ENCODE results near the gene SLC49A3. TPM values are rescaled to one million over a fixed set of nuclear protein-coding genes. Genes with fewer than 3 reads are reported as not detected.

SLC49A3 gene
- total RNA-seq, 1 experiment from 2014 or later: 0.20 TPM

DNA sequence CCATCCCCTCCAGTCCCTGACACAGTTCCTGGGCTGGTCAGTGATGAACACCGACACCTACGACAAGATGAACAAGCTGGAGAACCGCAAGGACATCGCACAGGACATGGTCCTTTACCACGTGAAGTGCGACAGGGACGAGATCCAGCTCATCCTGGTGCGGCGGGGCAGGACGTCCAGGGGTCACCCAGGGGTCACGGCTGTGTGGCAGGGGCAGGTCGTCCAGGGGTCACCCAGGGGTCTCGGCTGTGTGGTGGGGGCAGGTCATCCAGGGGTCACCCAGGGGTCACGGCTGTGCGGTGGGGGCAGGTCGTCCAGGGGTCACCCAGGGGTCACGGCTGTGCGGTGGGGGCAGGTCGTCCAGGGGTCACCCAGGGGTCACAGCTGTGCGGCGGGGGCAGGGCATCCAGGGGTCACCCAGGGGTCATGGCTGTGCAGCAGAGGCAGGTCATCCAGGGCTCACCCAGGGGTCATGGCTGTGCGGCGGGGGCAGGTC lies 31.6 kb downstream of the SLC49A3 start:
- H3K36me3 Mint-ChIP-seq (ENCODE audit: insufficient read depth, unreplicated experiment): no peaks in the 10 kb centered on the region
- H3K27me3 ChIP-seq (replicated peaks; ENCODE audit: control insufficient read depth, insufficient read depth, low read length): no peaks in the 10 kb centered on the region
- no peak overlapping the region for H3K4me3 ChIP-seq (ENCODE audit: low read depth, low read length)
- ChIA-PET CTCF (no interaction called here), POLR2A (no interaction called here)
- H3K4me1 Mint-ChIP-seq (ENCODE audit: low read depth, unreplicated experiment): no peaks in the 10 kb centered on the region
- DNase-seq: no peak
- H3K27me3 Mint-ChIP-seq (ENCODE audit: insufficient read depth, unreplicated experiment): no peaks in the 10 kb centered on the region
- intact Hi-C loops (cut with micrococcal nuclease; ENCODE audit: unreplicated experiment): no loop called here
- no peaks in the 10 kb centered on the region; the same call in 1 of the 2 replicates for H3K9me3 ChIP-seq
- H3K4me3 Mint-ChIP-seq (ENCODE audit: unreplicated experiment): no peak overlapping the region
- no peaks in the 10 kb centered on the region for H3K4me1 ChIP-seq
- BruUV-seq (replicated peaks): no TSS peak
- H3K36me3 ChIP-seq (ENCODE audit: control insufficient read depth, insufficient read depth, low read length): no peaks in the 10 kb centered on the region
- H3K9me3 Mint-ChIP-seq (ENCODE audit: unreplicated experiment): peaks cover 12% of the 10 kb centered on the region
- TF ChIP-seq, protein P1, sequence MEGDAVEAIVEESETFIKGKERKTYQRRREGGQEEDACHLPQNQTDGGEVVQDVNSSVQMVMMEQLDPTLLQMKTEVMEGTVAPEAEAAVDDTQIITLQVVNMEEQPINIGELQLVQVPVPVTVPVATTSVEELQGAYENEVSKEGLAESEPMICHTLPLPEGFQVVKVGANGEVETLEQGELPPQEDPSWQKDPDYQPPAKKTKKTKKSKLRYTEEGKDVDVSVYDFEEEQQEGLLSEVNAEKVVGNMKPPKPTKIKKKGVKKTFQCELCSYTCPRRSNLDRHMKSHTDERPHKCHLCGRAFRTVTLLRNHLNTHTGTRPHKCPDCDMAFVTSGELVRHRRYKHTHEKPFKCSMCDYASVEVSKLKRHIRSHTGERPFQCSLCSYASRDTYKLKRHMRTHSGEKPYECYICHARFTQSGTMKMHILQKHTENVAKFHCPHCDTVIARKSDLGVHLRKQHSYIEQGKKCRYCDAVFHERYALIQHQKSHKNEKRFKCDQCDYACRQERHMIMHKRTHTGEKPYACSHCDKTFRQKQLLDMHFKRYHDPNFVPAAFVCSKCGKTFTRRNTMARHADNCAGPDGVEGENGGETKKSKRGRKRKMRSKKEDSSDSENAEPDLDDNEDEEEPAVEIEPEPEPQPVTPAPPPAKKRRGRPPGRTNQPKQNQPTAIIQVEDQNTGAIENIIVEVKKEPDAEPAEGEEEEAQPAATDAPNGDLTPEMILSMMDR (IDR thresholded peaks at IDR 0.05; ENCODE audit: insufficient read depth in 1 of 2, low read depth in 1 of 2, low read length in 1 of 2, severe bottlenecking in 1 of 2, unreplicated experiment in 1 of 2): no peak
- no peak overlapping the region for H3K27ac Mint-ChIP-seq (ENCODE audit: unreplicated experiment)

DNA sequence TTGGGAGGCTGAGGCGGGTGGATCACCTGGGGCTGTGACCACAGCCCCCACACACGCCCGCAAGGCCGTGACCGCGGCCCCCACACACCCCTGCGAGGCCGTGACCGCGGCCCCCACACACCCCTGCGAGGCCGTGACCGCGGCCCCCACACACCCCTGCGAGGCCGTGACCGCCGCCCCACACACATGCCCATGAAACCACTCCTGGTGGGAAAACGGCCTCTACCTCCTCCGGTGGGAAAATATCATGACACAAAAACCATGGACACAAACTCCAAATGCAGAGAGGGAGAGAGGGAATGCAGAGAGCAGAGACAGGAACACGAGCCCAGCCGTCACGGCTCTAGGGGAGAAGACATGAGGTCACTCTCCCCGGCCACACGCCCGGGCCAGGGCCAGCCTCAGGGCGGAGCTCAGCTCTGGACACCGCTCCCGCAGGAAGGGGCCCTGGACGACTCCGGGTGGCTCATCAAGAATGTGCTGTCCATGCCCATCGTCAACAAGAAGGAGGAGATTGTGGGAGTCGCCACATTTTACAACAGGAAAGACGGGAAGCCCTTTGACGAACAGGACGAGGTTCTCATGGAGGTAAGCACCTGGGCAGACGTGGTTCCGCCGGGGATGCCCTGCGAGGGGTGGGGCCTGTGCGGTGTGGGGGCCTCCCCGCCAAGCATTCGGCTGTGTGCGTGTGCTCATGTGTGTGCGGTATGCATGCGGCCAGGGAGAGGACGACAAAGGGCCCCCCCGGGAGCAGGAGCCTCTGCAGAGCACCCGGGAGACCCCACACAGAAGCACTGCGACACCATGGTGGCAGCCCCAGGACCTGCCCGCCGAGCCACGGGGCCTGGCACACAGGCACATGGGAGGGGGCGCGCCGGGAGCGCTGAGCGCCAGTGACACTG lies 32.3 kb downstream of the SLC49A3 start:
- BruUV-seq (replicated peaks): no TSS peak
- no peak for DNase-seq
- Histone ChIP-seq H3K9me3 (no peaks in the 10 kb centered on the region; the same call in 1 of the 2 replicates), H3K4me3 (ENCODE audit: low read depth, low read length) (no peak overlapping the region), H3K36me3 (ENCODE audit: control insufficient read depth, insufficient read depth, low read length) (no peaks in the 10 kb centered on the region), H3K27me3 (replicated peaks; ENCODE audit: control insufficient read depth, insufficient read depth, low read length) (no peaks in the 10 kb centered on the region), H3K4me1 (no peaks in the 10 kb centered on the region)
- no peaks in the 10 kb centered on the region for H3K4me1 Mint-ChIP-seq (ENCODE audit: low read depth, unreplicated experiment)
- intact Hi-C loops (cut with micrococcal nuclease; ENCODE audit: unreplicated experiment): no loop called here
- no peaks in the 10 kb centered on the region for H3K27me3 Mint-ChIP-seq (ENCODE audit: insufficient read depth, unreplicated experiment)
- ChIA-PET POLR2A (no interaction called here), CTCF (no interaction called here)
- no peak overlapping the region for H3K4me3 Mint-ChIP-seq (ENCODE audit: unreplicated experiment)
- no peaks in the 10 kb centered on the region for H3K36me3 Mint-ChIP-seq (ENCODE audit: insufficient read depth, unreplicated experiment)
- TF ChIP-seq, protein P1 (IDR thresholded peaks at IDR 0.05; ENCODE audit: insufficient read depth in 1 of 2, low read depth in 1 of 2, low read length in 1 of 2, severe bottlenecking in 1 of 2, unreplicated experiment in 1 of 2): no peak
- H3K27ac Mint-ChIP-seq (ENCODE audit: unreplicated experiment): no peak overlapping the region
- H3K9me3 Mint-ChIP-seq (ENCODE audit: unreplicated experiment): peaks cover 12% of the 10 kb centered on the region

DNA sequence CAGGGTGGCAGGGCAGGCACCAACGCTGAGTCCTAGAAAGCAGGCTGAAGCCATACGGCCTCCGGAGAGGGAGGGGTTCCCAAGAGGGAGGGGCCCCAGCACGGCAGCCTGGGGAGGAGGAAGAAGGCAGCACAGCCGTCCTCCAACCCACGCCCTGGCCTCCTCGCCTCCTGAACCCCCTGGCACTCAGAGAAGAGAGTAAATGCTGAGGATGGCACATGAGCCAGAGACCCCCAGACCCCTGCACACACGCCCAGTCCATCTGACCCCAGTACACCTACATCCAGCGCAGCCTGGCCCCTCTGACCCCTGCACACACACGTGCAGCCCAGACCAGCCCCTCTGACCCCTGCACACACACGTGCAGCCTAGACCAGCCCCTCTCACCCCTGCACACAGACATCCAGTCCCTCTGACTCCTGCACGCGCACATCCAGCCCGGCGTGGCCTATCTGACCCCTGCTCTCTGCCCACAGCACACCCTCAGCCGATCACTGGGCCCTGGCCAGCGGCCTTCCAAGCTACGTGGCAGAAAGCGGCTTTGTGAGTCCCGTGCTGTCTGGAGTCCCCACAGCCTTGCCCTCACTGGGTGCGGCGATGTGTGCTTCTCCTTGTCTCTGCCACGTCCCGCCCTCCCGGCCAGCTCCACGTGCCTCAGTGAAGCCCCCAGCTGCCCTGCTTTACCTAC lies 33.3 kb downstream of the SLC49A3 start:
- BruUV-seq (replicated peaks): no TSS peak
- intact Hi-C loops (cut with micrococcal nuclease; ENCODE audit: unreplicated experiment): no loop called here

More for the DNA sequence above, 33.3 kb downstream of the SLC49A3 start:
- Histone ChIP-seq H3K36me3 (ENCODE audit: control insufficient read depth, insufficient read depth, low read length) (no peaks in the 10 kb centered on the region), H3K27me3 (replicated peaks; ENCODE audit: control insufficient read depth, insufficient read depth, low read length) (no peaks in the 10 kb centered on the region), H3K4me1 (no peaks in the 10 kb centered on the region), H3K9me3 (no peaks in the 10 kb centered on the region; the same call in 1 of the 2 replicates), H3K4me3 (ENCODE audit: low read depth, low read length) (no peak overlapping the region)
- CTCF ChIA-PET: no interaction called here
- TF ChIP-seq, protein P1 (IDR thresholded peaks at IDR 0.05; ENCODE audit: insufficient read depth in 1 of 2, low read depth in 1 of 2, low read length in 1 of 2, severe bottlenecking in 1 of 2, unreplicated experiment in 1 of 2): no peak
- H3K27ac Mint-ChIP-seq (ENCODE audit: unreplicated experiment): no peak overlapping the region
- no peaks in the 10 kb centered on the region for H3K4me1 Mint-ChIP-seq (ENCODE audit: low read depth, unreplicated experiment)
- peaks cover 4% of the 10 kb centered on the region for H3K9me3 Mint-ChIP-seq (ENCODE audit: unreplicated experiment)
- no peak overlapping the region for H3K4me3 Mint-ChIP-seq (ENCODE audit: unreplicated experiment)
- POLR2A ChIA-PET: no interaction called here
- no peak for DNase-seq
- H3K27me3 Mint-ChIP-seq (ENCODE audit: insufficient read depth, unreplicated experiment): no peaks in the 10 kb centered on the region
- H3K36me3 Mint-ChIP-seq (ENCODE audit: insufficient read depth, unreplicated experiment): no peaks in the 10 kb centered on the region
